H1 (cell line): ENCODE data around the gene CCDC127.
"Not testable (repeated sequence)": the region's sequence is repeated elsewhere in the genome, so short reads cannot be mapped to it uniquely, and the experiment has no call there.

ENCODE experiments used
- BACH1 ChIP-seq: IDR thresholded peaks from 2 replicates; pipeline ENCODE4 v1.6.1; 2012; ENCODE audit warnings: low read length, improper control_type of control experiment
- CTCF ChIP-seq, 3 experiments: IDR thresholded peaks; 1 replicate in 2 of 3; 2 replicates in 1 of 3; pipeline versions ENCODE4 v1.5.1 to v1.6.1; 2011; ENCODE audit warnings: low read length in 3 of 3, mild to moderate bottlenecking in 3 of 3, inconsistent platforms in 2 of 3, low read depth in 1 of 3, moderate library complexity in 1 of 3; ENCODE audit not compliant: insufficient read depth in 1 of 3; ENCODE audit errors: control extremely low read depth in 1 of 3
- EZH2 ChIP-seq: fragments of 200-600 bp; sonication (generic); IDR thresholded peaks from 2 replicates; pipeline ENCODE4 v1.7.1; 2012; ENCODE audit warnings: low read depth, mild to moderate bottlenecking, moderate library complexity, low read length, inconsistent platforms; ENCODE audit not compliant: severe bottlenecking
- HDAC2 ChIP-seq, 2 experiments: fragments of 300-600 bp in 1 of 2; sonication (generic) in 1 of 2; IDR thresholded peaks; 2 replicates each; pipeline ENCODE4 v1.6.1; 2011 to 2012; ENCODE audit warnings: low read depth in 2 of 2, low read length in 2 of 2, mild to moderate bottlenecking in 2 of 2, moderate library complexity in 2 of 2, borderline replicate concordance in 1 of 2, inconsistent platforms in 1 of 2
- NRF1 ChIP-seq: IDR thresholded peaks from 2 replicates; pipeline ENCODE4 v1.6.1; 2011; ENCODE audit warnings: mild to moderate bottlenecking, low read depth, low read length, improper control_type of control experiment
- POLR2A ChIP-seq, 2 experiments: IDR thresholded peaks; 1 replicate in 1 of 2; 2 replicates in 1 of 2; pipeline ENCODE4 v1.6.1; 2011; ENCODE audit warnings: low read depth in 2 of 2, low read length in 2 of 2, mild to moderate bottlenecking in 2 of 2; ENCODE audit errors: control extremely low read depth in 1 of 2
- POLR2AphosphoS5 ChIP-seq: IDR thresholded peaks from 2 replicates; pipeline ENCODE4 v1.6.1; 2011; ENCODE audit warnings: low read depth, low read length
- RAD21 ChIP-seq, 2 experiments: IDR thresholded peaks in 1 of 2; conservative IDR thresholded peaks in 1 of 2; 2 replicates each; pipeline ENCODE4 v1.6.1; 2011; ENCODE audit warnings: low read depth in 2 of 2, low read length in 2 of 2, improper control_type of control experiment in 1 of 2, inconsistent platforms in 1 of 2, mild to moderate bottlenecking in 1 of 2, moderate library complexity in 1 of 2
- SIN3A ChIP-seq, 2 experiments: IDR thresholded peaks in 1 of 2; conservative IDR thresholded peaks in 1 of 2; 2 replicates each; pipeline ENCODE4 v1.6.1; 2011 to 2012; ENCODE audit warnings: low read length in 2 of 2, improper control_type of control experiment in 1 of 2, low read depth in 1 of 2, mild to moderate bottlenecking in 1 of 2
- SP4 ChIP-seq: IDR thresholded peaks from 2 replicates; pipeline ENCODE4 v1.6.1; 2012; ENCODE audit warnings: low read length, inconsistent platforms
- TAF1 ChIP-seq: IDR thresholded peaks from 2 replicates; pipeline ENCODE4 v1.6.1; 2011; ENCODE audit warnings: mild to moderate bottlenecking, low read depth, low read length

GRCh38 chr5:250396-250795 is 32.4 kb upstream of the CCDC127 start:
- not testable (repeated sequence) for TF ChIP-seq SP4; POLR2A (IDR thresholded peaks at IDR 0.05; ENCODE audit: control extremely low read depth in 1 of 2, low read depth in 2 of 2, low read length in 2 of 2); HDAC2 (IDR thresholded peaks at IDR 0.05; ENCODE audit: borderline replicate concordance in 1 of 2, low read depth in 2 of 2, low read length in 2 of 2); TAF1; CTCF (IDR thresholded peaks at IDR 0.05; ENCODE audit: control extremely low read depth in 1 of 3, insufficient read depth in 1 of 3, low read depth in 1 of 3, low read length in 3 of 3); RAD21 (IDR thresholded peaks at IDR 0.05 in 1 of 2, conservative IDR thresholded peaks at IDR 0.05 in 1 of 2; ENCODE audit: low read depth in 2 of 2, low read length in 2 of 2); POLR2AphosphoS5; BACH1; SIN3A (conservative IDR thresholded peaks at IDR 0.05 in 1 of 2, IDR thresholded peaks at IDR 0.05 in 1 of 2; ENCODE audit: low read depth in 1 of 2, low read length in 2 of 2); EZH2; NRF1
